DLD1 (cell line): ENCODE data around the gene BET1.

Source experiments
- in situ Hi-C: cut with HindIII; loops from 2 replicates; pipeline ENCODE4 v1.10.0; 2017; ENCODE audit warnings: low sequenced_read_pairs

BET1 gene

DNA sequence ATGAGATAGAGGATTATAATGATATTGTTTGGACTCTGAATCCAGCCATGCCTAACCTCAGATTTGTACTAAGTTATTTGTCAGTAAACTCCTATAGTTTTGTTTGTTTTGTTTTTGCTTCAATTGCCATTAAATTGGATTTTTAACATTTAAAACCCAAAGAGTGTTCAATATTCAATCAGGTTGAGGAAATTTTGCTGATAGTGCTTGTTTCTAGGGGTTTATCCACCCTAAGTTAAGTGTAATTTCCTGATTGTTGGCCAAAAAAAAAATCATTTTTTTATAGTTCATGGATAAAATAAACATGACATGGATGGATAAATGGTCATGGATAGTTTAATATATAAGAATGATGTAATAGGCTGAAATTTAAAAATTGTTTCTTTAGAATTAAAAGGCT lies 11.4 kb upstream of the BET1 start:
- in situ Hi-C loops, result no loop called here

DNA sequence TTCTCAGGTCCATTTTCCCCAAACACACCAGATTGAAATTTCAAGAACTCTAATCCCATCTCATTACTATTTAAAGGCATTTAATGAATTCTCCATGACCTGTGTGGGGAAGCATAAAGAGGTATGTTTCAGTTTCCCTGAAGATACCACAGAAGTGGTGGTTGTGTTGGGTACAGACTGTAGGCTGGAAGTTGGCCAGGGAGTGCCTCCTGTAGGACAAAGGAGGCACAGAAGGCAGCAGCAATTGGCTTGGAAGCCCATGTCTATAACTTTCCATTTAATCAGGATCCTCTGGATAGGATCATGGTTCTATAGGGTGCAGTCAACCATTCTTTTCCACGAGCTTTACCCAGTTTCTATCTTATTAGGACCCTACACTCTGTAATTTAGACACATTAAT lies 8.6 kb upstream of the BET1 start:
- in situ Hi-C loops, result no loop called here

DNA sequence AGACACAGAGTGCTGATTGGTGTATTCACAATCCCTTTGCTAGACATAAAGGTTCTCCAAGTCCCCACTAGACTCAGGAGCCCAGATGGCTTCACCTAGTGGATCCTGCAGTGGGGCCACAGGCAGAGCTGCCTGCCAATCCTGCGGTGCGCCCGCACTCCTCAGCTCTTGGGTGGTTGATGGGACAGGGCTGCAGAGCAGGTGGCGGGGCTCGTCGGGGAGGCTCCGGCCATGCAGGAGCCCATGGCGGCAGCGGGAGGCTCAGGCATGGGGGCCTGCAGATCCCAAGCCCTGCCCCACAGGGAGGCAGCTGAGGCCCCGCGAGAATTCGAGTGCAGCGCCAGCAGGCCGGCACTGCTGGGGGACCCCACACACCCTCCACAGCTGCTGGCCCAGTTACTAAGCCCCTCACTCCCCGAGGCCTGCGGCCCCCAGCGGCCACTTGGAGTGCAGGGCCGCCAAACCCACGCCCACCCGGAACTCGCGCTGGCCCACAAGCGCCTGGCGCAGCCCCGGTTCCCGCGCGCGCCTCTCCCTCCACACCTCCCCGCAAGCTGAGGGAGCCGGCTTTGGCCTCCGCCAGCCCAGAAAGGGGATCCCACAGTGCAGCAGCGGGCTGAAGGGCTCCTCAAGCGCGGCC lies 7.7 kb upstream of the BET1 start:
- in situ Hi-C loops, result no loop called here

GRCh38 chr7:94008537-94008936 lies 4.4 kb upstream of the BET1 start:
- in situ Hi-C loops, result no loop called here

GRCh38 chr7:94005753-94006152 lies 1.6 kb upstream of the BET1 start:
- in situ Hi-C loops, result no loop called here

- in situ Hi-C loops, result no loop called here
Measured at GRCh38 chr7:94003446-94004023, 620 bp downstream of the BET1 start.

DNA sequence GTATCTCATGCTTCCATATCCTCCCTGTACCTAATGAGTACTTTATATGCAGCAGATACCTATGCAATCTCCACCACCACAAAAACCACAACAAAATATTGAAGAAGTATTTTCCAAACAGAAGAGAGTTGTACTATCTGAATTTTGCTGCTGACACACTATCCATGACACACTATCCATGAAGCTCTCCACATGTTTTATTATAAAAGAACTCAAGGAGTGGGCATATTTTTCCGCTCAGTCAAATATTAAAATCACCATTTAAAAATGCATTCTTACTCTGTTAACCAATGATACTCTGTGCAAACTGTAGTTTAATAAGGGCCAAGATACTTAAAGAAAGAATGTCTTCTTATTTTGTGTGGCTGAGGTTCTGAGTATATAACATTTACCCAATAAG lies 2.8 kb downstream of the BET1 start:
- in situ Hi-C loops, result no loop called here

GRCh38 chr7:93997868-93998267 lies 6.3 kb downstream of the BET1 start:
- in situ Hi-C loops, result no loop called here

- in situ Hi-C loops, result no loop called here
Measured at GRCh38 chr7:93992421-93993110, 11.6 kb downstream of the BET1 start.

DNA sequence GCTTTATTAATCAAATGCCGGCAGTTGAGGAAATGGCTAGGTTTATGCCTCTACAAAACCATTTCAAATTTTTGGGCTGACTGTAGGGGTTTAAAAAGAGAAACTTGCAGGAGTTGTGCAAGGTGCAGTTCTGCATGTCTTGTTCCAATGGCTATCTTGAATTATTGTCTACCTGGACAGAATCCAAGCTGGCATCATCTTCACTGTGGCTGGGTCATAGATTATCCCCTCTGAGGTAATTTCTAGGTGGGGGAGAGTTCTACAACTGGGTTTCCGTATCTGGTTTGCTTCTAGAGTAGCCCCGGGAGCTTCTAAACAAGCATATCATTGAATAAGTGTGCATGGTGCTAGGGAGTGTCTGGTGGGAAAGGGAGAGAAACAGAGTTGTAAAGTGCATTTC lies 16.9 kb downstream of the BET1 start:
- in situ Hi-C loops, result no loop called here

DNA sequence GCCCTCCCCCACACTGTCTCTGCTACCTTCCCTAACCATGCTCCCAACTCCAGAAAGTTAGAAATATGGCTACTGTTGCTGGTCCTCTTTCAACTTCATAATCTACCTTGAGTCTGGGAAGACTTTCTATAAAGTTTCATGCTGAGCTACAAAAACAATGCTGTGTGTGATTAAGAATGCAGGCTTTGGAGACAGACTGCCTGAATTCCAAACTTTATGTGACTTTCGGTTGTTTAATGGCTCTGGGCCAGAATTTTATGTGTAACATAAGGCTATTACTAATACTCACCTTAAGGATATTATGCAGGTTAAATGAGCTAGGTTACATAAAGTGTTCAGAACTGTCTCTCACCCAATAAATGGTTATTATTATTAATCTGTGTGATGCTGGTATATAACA lies 19.1 kb downstream of the BET1 start:
- in situ Hi-C loops, result no loop called here

DNA sequence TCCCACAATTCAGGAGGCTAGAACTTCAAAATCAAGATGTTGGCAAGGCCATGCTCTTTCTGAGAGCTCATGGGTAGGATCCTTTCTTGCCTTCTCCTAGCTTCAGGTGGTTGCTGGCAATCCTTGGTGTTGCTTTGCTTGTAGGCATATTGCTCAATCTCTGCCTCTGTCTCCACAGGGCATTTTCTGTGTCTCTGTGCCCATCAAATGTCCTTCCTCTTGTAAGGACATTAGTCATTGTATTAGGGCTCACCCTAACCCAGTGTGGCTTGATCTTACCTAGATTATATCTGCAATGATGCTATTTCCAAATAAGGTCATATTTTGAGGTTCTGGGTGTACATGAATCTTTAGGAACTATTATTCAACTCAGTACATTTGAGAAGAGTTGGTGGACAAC lies 20.1 kb downstream of the BET1 start:
- in situ Hi-C loops, result no loop called here

DNA sequence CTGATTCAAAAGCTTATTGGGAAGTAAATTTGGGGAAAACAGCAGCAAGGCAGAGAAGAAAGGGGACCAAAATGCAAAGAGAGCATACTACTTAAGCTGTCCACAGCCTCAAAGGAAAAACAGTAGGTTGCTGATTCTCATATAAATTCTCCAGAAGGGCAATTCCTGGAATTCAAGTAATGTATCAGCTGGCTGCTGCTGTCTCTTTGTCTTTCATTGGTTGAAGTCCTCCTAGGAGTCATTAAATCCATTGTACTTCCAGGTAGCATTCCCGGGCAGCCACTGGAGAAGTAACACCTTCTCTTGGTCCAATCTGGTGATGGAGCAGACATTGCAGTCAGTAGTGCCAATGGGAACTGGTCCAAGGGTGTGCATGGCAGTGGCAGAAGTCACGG lies 22.7 kb downstream of the BET1 start:
- in situ Hi-C loops, result no loop called here

DNA sequence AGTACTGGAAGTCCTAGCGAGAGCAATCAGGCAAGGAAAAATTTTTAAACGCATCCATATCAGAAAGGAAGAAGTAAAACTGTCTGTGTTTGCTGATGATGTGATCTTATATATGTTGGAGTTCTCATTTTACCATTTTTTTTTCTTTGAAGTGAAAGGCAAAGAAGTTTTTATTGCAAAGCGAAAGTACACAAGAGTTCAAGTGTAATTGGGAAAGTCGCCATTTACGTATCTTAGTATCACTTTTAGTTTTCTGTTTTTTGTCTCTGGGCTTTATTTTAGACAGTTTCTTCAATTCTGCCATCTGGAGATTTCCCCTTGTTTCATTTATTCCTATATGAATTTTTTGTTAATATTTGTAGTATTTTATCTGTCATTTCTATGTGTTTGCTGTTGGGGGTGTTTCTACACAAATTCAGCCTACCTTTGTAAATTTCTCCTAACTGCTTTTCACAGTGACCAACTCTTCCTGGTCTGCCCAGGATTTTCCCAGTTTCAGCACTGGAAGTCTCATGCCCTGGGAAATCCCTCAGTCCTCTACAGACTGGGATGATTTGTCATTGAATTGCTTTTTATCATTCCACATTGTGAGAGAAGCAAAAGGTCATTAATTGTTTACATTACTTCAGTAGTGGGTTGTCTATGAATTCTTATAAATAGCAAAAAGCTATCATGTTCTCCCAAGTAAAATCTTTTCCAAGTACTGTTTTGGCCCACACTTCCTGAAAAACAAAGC lies 23.2 kb downstream of the BET1 start:
- in situ Hi-C loops, result no loop called here

- in situ Hi-C loops, result no loop called here
Measured at GRCh38 chr7:93977211-93977950, 26.8 kb downstream of the BET1 start.

DNA sequence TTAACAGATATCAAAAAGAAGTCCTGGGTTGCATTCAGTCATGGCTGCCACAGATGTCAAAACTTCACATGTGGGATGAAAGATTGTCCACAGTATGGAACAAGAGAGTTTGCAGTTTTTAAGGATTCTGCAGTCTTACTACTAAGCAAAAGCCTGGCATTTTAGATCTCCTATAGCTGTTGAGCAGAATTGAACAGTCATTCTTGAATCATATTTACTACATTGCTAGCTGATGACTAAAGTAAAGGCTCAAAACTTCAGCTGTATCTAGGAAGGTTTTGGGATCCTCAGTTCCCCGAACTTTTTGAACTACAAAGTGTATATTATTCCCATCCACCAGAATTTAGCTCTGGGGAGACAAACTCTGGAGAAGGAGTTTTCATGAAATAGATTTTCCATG lies 31.0 kb downstream of the BET1 start:
- in situ Hi-C loops, result no loop called here

GRCh38 chr7:93972029-93972725 lies 32.0 kb downstream of the BET1 start:
- in situ Hi-C loops, result no loop called here

GRCh38 chr7:93968911-93969620 lies 35.1 kb downstream of the BET1 start:
- in situ Hi-C loops, result no loop called here

DNA sequence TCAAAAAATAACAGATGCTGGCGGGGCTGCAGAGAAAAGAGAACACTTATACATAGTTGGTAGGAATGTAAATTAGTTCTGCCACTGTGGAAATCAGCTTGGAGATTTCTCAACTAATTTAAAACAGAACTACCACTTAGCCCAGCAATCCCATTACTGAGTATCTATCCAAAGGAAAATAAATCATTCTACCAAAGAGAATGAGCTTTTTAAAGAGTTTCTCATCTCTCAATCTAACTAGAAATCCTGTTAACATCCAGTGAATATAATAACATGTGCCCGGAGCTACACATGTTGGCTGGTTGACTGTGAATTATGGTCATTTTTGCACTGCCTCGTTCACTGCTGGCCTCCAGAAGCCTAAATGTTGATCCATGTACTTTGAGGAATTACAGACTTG lies 39.3 kb downstream of the BET1 start:
- in situ Hi-C loops, result no loop called here

DNA sequence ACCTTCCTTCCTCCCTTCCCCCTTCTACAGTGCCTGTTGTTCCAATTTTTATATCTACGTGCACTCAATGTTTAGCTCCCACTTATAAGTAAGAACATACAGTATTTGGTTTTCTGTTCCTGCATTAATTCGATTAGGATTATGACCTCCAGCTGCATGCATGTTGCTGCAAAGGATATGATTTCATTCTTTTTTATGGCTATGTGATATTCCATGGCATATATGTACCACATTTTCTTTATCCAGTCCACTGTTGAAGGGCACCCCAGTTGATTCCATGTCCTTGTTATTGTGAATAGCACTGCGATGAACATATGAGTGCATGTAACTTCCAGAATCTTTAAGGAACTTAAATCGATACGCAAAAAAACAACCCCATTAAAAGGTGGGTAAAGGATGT lies 39.9 kb downstream of the BET1 start:
- in situ Hi-C loops, result no loop called here
